ENCODE results near the gene MICALL1.
A peak's percentile ranks its signal among the peaks of the same experiment; 100 is the strongest.

The MICALL1 gene

GRCh38 chr22:37932821-37933578 lies 26.9 kb downstream of the MICALL1 start:
- TF ChIP-seq POLR2AphosphoS5 (IDR thresholded peaks at IDR 0.05; ENCODE audit: low read depth), result no peak
- TF ChIP-seq CTCF (IDR thresholded peaks at IDR 0.05; ENCODE audit: insufficient read depth, low read length), result no peak
- TF ChIP-seq SPI1 (IDR thresholded peaks at IDR 0.05; ENCODE audit: borderline replicate concordance, low read depth), result no peak
- TF ChIP-seq GABPA (IDR thresholded peaks at IDR 0.05; ENCODE audit: low read depth), result no peak
- no peak for TF ChIP-seq REST (IDR thresholded peaks at IDR 0.05; ENCODE audit: insufficient replicate concordance, low read depth)
- H3K4me3 ChIP-seq (replicated peaks; ENCODE audit: insufficient read depth, low read length), result no peak overlapping the region
- H3K27me3 ChIP-seq (ENCODE audit: insufficient read depth, poor library complexity, severe bottlenecking), result no peaks in the 10 kb centered on the region
- no peak overlapping the region for H3K27ac ChIP-seq (replicated peaks)
- no peak for DNase-seq (ENCODE audit: low read depth in 1 of 2, low spot score in 1 of 2)

GRCh38 chr22:37933711-37934376 lies 27.7 kb downstream of the MICALL1 start:
- peak; percentile 86 to 89 for DNase-seq (ENCODE audit: low read depth in 1 of 2, low spot score in 1 of 2)
- H3K27me3 ChIP-seq (ENCODE audit: insufficient read depth, poor library complexity, severe bottlenecking), result no peaks in the 10 kb centered on the region
- H3K4me3 ChIP-seq (replicated peaks; ENCODE audit: insufficient read depth, low read length), result no peak overlapping the region
- H3K27ac ChIP-seq (replicated peaks), result no peak overlapping the region
- TF ChIP-seq POLR2AphosphoS5 (IDR thresholded peaks at IDR 0.05; ENCODE audit: low read depth) (no peak), SPI1 (IDR thresholded peaks at IDR 0.05; ENCODE audit: borderline replicate concordance, low read depth) (no peak), CTCF (IDR thresholded peaks at IDR 0.05; ENCODE audit: insufficient read depth, low read length) (peak; percentile 98), REST (IDR thresholded peaks at IDR 0.05; ENCODE audit: insufficient replicate concordance, low read depth) (no peak)

GRCh38 chr22:37940698-37941376 lies 34.7 kb downstream of the MICALL1 start:
- TF ChIP-seq GABPA (IDR thresholded peaks at IDR 0.05; ENCODE audit: low read depth), result no peak
- TF ChIP-seq POLR2AphosphoS5 (IDR thresholded peaks at IDR 0.05; ENCODE audit: low read depth), result no peak
- no peak for TF ChIP-seq REST (IDR thresholded peaks at IDR 0.05; ENCODE audit: insufficient replicate concordance, low read depth)
- TF ChIP-seq CTCF (IDR thresholded peaks at IDR 0.05; ENCODE audit: insufficient read depth, low read length), result peak; percentile 6
- TF ChIP-seq SPI1 (IDR thresholded peaks at IDR 0.05; ENCODE audit: borderline replicate concordance, low read depth), result peak; percentile 15; the same call in 1 of the 2 replicates
- DNase-seq (ENCODE audit: low read depth in 1 of 2, low spot score in 1 of 2), result peak; percentile 73
- no peak overlapping the region for H3K27ac ChIP-seq (replicated peaks)
- no peak overlapping the region for H3K4me3 ChIP-seq (replicated peaks; ENCODE audit: insufficient read depth, low read length)
- H3K27me3 ChIP-seq (ENCODE audit: insufficient read depth, poor library complexity, severe bottlenecking), result no peaks in the 10 kb centered on the region

Measured in HL-60 (cell line).